Suprapubic skin (tissue), 3 donors: ENCODE data around the gene RPS6KA6.

Source experiments
- EP300 ChIP-seq: sonication (generic); formaldehyde crosslinking; IDR thresholded peaks from one replicate; pipeline ENCODE4 v1.6.1; 2017; ENCODE audit warnings: antibody characterized with exemption
- POLR2A ChIP-seq, 2 donors: fragments of 450-650 bp; IDR thresholded peaks; one replicate each; pipeline ENCODE4 v1.6.1; 2017; ENCODE audit warnings: antibody characterized with exemption in 2 of 2, mild to moderate bottlenecking in 2 of 2, moderate library complexity in 2 of 2
- TF ChIP-seq, protein P1 (sequence below), 2 donors: fragments of 200-600 bp in 1 of 2; fragments of 450-650 bp in 1 of 2; sonication (generic) in 1 of 2; IDR thresholded peaks; one replicate each; pipeline ENCODE4 v1.5.1; 2016 to 2019; ENCODE audit warnings: antibody characterized with exemption in 2 of 2, mild to moderate bottlenecking in 1 of 2, moderate library complexity in 1 of 2

DNA sequence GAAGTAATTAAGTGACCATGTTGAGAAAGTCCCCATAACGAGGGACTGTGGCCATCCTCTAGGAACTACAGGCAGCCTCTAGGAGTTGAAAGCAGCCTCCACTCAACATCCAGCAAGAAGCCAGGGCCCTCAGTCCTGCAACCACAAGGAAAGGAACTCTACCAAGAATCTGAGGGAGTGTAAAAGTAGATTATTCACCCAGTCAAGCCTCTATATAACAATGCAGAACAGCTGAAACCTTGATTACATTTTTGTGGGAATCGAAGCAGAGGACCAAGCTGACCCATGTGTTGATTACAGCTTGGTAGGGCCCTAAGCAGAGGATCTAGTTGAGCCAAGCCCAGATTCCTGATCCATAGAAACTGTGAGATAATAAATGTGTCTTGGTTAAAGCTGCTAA, 17.1 kb downstream of the RPS6KA6 start:
- TF ChIP-seq EP300: no peak
- TF ChIP-seq, protein P1, sequence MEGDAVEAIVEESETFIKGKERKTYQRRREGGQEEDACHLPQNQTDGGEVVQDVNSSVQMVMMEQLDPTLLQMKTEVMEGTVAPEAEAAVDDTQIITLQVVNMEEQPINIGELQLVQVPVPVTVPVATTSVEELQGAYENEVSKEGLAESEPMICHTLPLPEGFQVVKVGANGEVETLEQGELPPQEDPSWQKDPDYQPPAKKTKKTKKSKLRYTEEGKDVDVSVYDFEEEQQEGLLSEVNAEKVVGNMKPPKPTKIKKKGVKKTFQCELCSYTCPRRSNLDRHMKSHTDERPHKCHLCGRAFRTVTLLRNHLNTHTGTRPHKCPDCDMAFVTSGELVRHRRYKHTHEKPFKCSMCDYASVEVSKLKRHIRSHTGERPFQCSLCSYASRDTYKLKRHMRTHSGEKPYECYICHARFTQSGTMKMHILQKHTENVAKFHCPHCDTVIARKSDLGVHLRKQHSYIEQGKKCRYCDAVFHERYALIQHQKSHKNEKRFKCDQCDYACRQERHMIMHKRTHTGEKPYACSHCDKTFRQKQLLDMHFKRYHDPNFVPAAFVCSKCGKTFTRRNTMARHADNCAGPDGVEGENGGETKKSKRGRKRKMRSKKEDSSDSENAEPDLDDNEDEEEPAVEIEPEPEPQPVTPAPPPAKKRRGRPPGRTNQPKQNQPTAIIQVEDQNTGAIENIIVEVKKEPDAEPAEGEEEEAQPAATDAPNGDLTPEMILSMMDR (IDR thresholded peaks at IDR 0.05): no peak
- no peak for TF ChIP-seq POLR2A (IDR thresholded peaks at IDR 0.05)
